HG03196 (cell line): Measurements from ENCODE around the gene MLEC.
"Not testable (repeated sequence)": the region's sequence is repeated elsewhere in the genome, so short reads cannot be mapped to it uniquely, and the experiment has no call there.

Experiments used
- ATAC-seq: cut with Tn5 transposase; IDR thresholded peaks from one replicate; pipeline ENCODE4 v1.9.1; 2021; ENCODE audit not compliant: unreplicated experiment

Gene MLEC

DNA sequence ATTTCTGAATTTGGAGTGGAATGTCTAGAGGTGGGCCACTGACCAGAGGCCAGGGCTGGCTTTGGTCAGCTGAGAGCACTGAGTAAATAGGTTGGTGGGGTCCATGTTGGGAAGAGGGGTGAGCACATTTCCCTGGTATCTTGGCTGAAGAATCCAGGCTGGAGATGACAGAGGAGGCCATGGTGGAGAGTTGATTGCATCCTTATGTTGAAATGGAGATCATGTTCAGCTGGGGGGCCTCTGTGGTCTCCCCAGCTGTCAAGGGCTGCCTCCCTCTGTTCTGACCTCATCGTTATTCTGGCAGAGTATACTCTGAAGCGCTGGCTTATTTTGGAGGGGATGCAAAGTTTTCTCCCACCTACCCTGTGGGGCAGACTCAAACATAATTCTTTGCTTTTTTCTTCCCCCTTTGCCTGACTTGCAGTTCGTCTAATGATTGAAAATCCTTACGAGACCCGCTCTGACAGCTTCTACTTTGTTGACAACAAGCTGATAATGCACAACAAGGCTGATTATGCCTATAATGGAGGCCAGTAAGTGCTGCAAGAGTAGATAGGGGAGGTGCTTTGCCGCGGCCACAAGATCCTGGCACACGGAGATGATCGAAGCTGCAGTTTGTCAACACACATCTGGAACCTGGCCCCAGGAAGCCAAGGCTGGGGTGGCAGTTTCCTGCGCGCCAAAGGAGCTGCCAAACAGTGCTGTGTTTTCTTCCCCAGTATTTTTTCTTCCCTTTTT is 32.7 kb downstream of the MLEC start:
- no peak for ATAC-seq

DNA sequence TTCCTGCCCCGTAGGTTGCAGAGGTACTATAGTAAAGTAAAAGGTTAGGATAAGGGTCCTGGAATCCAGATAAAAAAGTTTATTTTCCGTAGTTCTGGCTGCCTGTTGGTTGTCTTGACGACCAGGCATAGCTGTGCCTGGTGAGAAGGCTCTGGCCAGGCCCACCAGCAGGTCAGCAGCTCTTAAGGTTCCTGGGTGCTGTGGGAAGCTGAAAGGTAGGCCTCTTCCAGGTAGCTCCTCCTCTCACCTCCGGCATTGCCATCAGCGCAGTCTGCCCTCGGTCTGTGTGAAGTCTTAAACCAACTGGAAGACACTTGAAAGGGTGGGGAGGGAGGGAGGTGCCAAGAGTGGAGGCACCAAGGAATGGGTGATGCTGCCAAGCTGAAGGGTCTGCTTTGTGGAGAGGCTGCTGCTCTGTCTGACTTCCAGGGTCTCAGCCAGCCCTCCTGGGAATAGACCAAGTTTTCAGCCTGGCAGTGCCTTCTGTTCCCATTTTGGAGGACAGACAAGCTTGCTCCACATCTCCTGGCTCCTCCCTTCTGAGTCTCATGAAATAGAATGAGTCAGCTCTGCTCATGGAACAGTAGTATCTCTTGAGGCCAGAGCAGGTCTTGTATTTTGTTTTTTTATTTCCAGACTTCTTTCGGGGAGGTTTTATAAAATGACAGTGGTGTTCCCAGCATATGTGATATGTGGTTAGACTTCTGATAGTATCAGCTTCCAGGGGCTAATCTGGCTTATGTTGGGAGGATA is 33.5 kb downstream of the MLEC start:
- ATAC-seq = no peak

DNA sequence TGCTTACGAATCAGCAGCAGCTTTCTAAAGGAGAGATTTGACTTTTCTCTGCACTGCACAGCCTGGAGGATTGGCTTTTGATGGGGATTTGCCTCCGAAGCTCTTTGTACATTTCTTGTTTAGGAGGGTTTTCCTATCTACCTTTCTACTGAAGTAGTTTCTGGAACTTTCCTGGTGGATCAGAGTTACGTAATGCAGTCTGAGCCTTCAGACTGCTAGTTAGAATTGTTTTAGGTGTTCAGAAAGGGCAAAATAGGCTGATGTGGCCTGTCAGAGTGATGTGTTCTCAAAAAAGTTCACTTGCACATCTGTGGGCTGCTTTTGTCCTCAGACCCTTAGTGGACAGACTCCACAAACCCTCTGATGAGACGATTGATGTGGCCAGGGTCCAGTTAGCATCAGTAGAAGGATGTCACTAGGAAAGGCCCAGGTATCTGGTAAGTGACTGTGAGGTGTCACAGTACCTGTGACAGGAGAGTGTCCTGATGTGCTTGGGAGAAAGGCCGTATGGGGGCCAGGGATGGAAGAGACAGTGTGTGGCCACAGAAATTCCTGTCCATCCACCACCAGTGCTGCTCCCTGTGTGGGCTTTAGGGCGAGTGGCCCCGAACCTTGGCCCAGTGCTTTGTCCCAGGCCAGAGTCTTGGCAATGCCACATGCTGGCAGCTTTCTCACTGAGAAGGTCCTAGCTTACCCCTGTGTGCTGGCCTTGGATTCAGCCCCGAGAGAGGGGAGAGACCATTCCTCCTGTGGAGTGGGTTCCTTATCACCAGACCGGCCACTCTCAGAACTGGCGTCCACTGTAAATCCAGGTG is 34.2 kb downstream of the MLEC start:
- ATAC-seq = no peak

DNA sequence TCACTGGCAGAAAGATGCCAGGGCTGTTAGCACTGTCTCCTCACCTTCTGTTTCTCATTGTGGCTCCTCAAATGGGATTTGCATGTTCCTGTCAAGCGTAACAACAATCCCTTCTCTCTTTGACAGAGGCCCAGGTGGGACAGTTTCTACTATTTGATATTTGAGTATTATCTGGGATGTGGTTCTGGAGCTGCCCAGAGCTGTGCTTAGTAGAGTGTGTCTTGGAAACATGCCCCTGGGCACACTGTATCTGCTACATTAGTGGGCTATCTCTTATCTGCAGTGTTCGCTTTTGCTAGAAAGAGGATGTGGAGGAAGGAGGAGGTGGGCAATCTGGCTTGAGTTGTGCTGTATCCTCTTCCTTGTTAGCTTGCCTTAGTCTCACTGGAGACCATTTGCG is 34.9 kb downstream of the MLEC start:
- ATAC-seq = no peak

DNA sequence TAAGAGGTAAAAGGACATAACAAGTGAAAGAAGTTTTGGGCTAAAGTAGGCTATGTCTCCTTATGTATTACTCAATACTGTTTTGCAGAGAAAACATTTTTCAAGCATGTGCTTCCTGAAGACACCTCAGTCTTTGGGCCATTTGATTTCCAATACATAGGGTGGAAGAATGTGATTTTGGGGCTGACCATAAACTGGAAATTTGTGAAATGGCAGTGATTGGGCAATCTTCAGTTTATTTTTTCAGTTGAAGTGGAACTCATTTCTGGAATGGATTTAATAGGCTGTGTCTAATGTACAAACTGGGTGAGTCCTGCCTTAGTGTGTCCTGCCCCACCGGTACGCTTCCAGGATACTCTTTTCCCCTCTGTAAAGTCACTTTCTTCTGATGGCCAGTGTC is 35.8 kb downstream of the MLEC start:
- ATAC-seq = no peak

DNA sequence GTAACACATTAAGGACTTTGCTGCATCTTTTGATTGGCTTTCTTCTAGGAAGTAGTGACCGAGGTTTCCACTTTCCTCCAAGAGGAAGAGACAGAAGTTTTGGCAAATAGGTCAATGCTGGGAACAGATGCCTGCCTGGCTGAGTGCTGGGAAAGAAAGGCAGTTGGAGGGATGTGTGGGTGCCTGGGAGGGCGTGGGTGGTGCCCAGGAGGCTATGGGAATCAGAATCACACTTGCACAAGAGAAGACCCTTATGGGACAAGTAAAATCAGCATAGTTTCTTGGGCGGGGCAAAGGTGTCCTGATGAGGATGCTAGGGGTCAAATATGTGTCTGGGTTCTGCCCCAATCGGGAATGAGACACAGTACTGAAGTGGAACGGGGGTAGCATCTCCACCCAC is 37.8 kb downstream of the MLEC start:
- ATAC-seq = no peak

DNA sequence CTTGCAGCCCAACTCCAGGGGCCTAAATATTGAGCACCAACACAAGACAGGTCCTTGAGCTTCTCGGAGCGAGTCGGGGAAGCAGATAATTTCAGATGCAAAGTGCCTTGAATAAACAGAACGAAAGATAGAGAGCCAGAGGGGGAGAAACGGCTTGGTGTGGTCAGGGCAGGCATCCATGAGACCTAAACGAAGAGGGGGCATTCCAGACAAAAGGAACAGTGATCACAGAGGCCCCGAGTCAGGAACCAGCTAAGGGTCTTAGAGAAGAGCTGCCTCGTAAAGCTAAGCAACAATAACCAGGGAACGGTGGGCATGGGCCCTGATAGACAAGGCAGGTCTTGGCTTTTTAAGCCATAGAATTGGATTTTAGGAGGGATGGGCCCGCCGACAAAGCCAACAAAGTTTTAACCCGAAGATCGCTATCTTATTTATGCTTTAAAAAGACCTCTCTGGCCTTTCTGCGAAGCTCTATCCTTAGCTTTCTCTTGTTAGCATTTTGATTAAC is 38.3 kb downstream of the MLEC start:
- ATAC-seq = peak; percentile 3

DNA sequence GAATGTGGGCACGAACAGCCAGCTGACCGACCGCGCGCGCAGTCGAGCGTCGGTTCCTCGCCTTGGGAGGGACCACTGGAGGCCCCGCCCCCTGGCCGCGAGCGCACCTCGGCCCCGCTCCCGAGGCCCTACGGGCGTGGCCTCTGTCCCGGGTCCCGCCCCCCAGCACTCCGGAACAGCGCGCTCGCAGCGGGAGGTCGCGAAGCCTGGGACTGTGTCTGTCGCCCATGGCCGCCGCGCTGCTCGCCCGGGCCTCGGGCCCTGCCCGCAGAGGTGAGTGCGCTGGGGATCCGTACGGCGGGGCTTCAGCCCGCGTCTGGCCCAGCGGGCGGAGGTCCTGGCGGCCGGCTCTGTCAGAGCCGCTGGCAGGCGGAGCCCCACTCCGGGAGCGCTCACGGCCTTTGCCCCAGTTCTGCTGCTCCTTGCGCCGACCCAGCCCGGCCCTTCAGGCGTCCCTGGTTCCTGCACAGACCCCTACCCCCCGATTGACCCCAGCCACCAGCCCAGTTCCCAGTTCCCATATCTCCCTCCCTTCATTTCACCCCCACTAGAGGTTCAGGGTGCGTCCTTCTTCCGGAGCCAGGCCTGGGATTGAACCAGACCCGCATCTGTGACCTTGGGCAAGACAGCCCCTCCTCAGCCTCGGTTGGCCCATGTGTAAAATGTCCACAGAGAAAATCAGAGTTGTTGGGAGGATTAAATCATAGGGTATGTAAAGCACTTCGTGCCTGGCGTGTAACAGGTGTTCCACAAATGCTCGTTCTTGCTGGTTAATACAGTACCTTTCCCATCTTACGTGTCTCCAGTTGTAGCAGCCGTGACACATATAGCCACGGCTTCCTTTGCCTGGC is 38.9 kb downstream of the MLEC start, which contains the start of gene ACADS:
Gene ACADS, plus strand, starts transcription at position 168 of the 851 bp plus-strand sequence. Its CDS starts 60 bp downstream, at position 228.
- peak; percentile 91 for ATAC-seq

DNA sequence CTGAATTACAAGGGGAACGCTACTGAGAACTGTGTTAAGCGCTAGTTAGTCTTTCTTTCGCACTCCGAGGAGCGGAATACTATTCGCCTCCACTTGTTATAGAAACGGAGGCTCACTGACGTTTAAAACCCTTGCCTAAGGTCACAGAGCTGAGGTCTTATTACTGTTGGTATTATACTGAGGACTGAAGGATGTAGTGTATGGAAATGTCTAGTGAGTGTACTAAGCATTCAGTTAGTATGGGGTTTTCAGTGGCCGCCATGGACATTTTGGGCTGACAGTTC is 39.5 kb downstream of the MLEC start:
- ATAC-seq = no peak

DNA sequence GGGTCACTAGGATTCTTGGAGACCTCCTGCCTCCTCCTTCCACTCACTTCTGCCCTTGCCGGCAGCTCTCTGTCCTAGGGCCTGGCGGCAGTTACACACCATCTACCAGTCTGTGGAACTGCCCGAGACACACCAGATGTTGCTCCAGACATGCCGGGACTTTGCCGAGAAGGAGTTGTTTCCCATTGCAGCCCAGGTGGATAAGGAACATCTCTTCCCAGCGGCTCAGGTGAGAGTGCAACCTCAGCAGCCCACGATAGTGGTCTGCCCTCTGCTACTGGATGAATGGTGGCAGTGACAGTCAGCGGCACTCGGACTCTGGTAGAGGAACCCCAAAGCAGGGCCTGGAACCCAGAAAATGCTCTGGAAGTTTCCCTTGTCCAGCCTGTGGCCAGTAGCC is 40.0 kb downstream of the MLEC start:
- ATAC-seq = no peak

DNA sequence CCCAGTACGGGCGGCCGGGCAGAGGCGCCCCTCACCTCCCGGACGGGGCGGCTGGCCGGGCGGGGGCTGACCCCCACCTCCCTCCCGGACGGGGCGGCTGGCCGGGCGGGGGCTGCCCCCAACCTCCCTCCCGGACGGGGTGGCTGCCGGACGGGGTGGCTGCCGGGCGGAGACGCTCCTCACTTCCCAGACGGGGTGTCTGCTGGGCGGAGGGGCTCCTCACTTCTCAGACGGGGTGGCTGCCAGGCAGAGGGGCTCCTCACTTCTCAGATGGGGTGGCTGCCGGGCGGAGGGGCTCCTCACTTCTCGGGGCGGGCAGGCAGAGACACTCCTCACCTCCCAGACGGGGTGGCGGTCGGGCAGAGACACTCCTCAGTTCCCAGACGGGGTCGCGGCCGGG is 45.2 kb downstream of the MLEC start:
- not testable (repeated sequence) for ATAC-seq

DNA sequence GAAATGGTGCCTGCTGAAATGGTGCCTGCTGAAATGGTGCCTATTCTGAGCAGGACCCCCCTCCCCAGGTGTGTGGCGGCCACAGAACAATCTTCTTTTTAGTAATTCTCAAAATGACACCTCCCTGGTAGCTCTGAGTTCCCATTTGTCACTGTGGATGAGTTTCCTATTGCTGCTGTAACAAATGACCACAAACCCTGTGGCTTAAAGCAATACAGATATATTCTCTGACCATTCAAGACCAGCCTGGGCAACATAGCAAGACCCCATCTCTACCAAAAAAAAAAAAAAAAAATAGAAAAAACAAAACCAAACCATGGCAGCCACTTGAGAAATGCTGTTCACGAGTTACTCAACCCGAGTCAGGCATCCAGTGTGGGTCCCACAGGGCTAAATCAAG is 46.6 kb downstream of the MLEC start:
- no peak for ATAC-seq

DNA sequence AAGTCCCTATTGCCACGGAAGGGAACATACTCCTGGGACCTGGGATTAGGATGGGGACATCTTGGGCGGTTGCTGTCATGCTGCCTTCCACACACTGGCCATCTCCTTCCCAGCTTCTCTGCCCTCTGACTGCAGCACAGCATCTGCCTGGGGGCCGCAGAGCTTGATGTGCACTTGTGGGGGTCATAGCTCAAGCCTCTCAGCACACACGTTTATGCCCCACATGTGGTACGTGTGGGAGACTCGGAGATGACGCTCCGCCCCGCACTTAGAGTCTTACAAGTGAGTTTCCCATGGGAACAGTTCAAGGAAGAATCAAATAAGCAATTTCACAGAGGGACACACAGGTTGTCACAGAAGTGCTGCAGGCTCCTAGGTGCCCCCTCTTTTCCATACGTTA is 47.3 kb downstream of the MLEC start:
- ATAC-seq = no peak

DNA sequence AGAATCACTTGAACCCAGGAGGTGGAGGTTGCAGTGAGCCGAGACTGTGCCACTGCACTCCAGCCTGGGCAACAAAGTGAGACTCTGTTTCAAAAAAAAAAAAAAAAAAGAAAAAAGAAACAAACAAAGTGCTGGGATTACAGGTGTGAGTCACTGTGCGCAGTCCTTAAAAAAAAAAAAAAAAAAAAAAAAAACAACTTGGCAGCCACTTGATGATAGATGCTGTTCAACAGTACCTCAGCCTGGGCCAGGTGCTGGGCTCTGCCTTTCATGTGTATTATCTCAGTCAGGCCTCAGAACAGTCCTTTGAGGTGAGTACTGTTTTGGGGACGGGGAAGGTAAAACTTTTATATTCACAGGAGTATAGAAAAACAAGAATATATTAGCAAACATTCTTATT is 48.2 kb downstream of the MLEC start:
- ATAC-seq = no peak

DNA sequence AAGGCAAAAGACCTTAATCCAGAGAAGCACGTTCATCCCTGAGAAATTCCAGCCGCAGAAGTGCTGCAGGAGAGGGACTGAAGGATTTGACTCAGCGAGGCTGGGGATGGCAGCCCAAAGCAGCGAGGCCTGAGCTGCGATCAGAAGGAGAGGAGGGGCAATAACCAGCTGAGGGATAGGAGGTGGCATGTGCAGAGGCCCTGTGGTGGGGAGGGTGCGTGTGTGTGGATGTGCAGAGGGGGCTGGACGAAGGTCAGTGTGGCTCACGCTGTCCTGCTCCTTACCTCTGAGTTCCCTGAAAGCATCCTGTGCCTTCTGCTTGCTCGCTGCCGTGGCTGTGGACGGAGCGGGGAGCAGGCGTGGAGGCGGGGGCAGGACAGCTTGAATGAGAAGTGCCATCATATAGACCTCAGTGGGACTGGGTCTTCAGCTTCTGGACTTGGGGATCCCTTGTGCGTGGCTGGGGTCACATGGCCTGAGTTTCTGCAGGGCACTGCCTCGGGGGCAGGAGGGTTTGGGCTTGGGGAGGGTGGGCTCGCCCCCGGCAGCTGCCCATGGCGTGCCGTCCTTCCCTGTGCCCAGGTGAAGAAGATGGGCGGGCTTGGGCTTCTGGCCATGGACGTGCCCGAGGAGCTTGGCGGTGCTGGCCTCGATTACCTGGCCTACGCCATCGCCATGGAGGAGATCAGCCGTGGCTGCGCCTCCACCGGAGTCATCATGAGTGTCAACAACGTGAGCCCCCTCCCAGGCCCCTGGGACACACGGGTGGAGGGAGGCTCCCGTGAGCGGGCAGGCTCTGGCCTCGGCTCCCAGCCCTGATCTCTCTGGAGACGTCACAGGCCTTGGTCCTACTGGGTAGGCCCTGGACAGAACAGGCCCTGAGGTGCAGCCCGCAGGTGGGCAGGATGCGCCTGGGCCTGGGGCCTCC is 49.7 kb downstream of the MLEC start:
- ATAC-seq = no peak

DNA sequence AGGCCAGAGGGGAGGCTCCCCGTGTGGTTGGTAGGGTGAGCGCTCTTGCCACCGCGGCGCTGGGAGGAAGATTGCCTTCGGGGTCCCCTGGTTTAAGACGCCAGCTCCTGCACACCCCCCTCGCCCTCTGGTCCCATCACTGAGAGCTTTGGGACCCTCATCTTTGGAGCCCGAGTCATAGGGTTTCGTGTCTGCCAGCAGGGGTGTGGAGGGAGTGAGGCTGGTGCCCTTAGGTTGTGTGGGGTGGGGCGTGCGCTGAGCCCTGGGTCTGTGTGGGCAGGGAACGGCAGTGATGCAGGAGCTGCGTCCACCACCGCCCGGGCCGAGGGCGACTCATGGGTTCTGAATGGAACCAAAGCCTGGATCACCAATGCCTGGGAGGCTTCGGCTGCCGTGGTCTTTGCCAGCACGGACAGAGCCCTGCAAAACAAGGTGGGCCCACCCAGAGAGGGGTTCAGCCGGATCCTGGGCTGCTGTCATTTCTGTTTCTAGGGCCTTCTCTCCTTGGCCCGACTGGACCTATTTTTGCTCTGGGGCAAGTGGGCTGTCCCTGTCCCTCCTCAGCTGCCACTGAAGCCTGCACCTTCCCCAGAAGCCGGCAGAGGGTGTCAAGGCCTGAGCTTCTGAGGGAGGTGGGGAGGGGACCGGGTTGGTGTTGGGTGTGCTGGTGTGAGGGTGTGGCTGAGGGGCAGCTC is 50.8 kb downstream of the MLEC start:
- ATAC-seq = no peak

DNA sequence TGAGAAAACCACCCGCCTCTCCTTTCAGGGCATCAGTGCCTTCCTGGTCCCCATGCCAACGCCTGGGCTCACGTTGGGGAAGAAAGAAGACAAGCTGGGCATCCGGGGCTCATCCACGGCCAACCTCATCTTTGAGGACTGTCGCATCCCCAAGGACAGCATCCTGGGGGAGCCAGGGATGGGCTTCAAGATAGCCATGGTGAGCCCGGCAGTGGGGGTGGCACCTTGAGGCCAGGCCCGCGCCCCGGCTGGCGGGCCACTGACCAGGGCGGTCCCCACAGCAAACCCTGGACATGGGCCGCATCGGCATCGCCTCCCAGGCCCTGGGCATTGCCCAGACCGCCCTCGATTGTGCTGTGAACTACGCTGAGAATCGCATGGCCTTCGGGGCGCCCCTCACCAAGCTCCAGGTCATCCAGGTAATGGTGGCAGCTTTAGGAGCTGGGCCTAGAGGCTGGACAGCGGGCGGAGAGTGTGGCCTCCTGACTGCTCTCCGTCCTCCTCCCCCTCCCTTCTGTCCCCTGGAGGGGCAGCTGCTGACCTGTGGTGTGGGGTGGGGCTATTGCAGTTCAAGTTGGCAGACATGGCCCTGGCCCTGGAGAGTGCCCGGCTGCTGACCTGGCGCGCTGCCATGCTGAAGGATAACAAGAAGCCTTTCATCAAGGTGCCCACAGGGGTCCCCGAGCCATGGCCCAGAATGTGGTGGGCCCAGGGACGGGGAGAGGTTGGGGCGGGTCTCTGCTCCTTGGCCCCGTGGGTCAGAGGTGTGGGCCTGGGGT is 51.5 kb downstream of the MLEC start:
- no peak for ATAC-seq

DNA sequence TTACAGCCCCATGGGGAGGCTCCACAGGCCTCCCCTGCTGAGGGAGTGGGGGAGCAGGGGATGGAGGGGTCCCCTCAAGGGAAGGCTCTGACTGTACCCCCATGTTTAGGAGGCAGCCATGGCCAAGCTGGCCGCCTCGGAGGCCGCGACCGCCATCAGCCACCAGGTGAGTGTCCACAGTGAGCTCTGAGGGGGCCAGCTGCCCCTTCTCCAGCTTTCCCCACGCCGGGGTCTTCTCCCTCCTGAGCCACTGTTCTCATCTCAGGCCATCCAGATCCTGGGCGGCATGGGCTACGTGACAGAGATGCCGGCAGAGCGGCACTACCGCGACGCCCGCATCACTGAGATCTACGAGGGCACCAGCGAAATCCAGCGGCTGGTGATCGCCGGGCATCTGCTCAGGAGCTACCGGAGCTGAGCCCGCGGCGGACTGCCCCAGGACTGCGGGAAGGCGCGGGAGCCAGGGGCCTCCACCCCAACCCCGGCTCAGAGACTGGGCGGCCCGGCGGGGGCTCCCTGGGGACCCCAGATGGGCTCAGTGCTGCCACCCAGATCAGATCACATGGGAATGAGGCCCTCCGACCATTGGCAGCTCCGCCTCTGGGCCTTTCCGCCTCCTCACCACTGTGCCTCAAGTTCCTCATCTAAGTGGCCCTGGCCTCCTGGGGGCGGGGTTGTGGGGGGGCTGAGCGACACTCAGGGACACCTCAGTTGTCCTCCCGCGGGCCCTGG is 52.2 kb downstream of the MLEC start:
- ATAC-seq = no peak
